ENCODE results near the gene RAPGEF4.

DNA sequence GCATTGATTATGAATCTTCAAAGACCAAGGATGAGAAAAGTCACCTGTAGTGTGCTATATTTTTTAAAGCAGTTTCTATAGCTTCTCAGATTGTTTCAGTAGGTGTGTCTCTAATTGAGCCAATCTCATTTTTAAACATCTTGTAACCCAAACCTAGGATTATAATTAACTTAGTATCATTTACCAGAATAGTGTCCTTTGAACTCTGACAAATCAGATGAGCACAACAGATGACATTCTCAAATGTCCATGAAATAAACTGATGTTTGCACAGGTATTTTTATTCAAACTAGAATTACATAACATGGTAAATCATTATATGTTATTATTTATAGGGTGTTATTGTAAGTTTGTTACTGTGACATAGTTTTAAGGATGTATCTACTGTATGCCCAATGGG lies 213.9 kb downstream of the RAPGEF4 start:
- TF ChIP-seq POLR2A (IDR thresholded peaks at IDR 0.05) (no peak), CTCF (IDR thresholded peaks at IDR 0.05) (no peak)

All from tibial nerve (tissue), 3 donors.